GM18517 (cell line): ENCODE measurements around the gene PHOX2B.
"Not testable (repeated sequence)": the region's sequence is repeated elsewhere in the genome, so short reads cannot be mapped to it uniquely, and the experiment has no call there.

ENCODE experiments used
- ATAC-seq: cut with Tn5 transposase; IDR thresholded peaks from one replicate; pipeline ENCODE4 v1.9.1; 2021; ENCODE audit warnings: mild to moderate bottlenecking, moderate library complexity; ENCODE audit not compliant: unreplicated experiment

Gene PHOX2B

DNA sequence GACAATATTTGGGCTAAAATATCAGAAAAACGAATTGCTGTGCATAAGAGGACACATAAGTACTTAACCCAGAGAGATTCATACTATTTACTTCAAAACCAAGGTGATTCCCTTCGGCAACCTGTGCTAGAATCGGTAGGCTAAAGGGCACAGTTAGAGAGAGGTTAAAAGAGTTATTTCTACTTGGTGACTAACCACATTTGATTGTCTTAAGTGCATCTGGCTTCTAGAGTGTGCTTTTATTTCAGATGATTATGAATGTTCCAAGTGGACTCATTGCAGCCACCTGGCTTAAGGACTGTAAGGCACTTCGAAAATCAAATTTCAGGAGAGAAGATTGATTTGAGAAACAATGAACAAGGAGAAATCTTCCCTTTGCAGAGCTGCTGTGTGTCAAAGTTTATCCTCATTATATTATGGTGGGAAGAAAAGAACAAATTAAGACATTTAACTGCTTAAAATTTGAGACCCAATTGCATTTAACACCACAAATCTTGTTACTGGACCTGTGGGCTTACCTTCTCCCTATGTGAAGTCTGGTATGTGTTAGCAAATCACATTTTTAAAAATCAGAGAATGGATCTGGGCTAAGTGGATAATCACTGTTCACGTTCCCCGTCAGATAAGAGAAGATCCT, 34.0 kb downstream of the PHOX2B start:
- ATAC-seq, result no peak

DNA sequence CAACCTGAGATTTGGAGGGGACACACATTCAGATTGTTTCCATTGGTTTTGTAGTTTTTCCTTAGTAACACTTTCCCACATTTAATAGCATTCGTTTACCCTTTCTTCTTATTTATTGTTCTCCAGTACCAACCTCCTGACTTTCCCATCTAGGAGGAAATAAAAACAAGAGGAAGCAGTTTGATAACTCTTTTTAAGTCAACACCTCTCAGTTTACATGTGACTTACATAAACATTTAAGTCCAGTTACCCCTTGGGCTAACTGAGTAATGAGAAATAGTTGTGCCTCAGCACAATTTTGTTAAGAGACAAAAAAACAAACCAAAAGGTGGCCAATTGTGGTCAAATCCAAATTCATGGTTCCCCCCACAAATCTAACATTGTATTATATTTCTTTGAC, 34.8 kb downstream of the PHOX2B start:
- no peak for ATAC-seq

DNA sequence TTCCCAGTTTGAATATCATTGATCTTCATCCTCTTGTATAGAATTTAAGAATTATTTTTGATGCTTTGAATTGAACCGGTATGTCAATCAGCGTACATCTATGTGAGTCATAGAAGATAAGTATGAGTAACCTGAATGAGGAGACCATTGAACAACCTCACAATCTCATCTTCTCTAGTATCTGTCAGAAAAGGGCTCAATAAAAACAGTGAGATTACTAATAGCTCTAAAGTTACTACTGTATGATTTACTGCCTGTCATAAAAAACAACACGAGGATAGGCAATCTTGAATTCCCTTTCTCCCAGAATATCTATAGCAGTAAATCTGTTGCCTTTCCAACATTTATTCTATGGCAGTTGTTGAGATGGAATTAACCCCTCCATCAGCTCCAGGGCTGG, 36.1 kb downstream of the PHOX2B start:
- no peak for ATAC-seq

DNA sequence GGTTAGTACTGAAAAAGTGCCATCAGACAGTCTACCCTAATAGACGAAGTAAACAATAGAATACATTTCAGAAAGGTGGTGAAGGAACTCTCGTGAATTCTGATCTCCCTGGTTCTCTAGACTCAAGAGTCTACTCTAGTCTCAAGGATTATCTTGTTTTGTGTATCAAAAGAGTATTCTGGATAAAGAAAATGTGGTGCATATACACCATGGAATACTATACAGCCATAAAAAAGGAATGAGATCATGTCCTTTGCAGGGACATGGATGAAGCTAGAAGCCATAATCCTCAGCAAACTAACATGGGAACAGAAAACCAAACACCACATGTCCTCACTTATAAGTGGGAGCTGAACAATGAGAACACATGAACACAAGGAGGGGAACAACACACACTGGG, 36.9 kb downstream of the PHOX2B start:
- ATAC-seq, result not testable (repeated sequence)

DNA sequence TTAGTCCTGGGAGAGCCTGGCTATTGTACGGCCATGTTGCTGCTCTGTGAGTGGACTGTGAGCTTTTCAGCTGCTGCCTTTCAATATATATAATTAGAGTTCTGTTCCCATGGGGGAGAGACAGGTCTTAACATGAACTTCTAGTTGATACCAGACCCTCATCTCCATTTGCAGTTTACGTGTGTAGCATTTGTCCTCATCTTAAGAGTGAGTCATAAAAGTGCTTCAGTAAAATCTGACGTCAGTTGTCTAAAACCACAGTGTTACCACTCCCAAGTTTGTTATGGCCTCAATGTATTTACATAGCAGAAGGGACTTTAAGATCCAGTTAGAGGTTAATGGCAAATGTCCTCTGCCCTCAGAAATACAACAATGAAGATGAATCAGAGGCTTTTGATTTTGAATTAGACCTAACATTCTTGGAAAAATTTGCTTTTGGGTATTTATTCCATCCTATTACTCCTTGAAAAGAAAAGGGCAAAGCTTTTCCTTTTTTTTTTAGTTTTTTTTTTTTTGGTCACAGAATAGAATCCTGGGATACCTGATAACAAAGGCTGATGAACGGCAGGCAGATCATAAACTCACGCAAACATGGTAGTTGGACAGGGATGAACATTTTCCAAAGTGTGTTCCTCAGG, 38.6 kb downstream of the PHOX2B start:
- ATAC-seq, result no peak

DNA sequence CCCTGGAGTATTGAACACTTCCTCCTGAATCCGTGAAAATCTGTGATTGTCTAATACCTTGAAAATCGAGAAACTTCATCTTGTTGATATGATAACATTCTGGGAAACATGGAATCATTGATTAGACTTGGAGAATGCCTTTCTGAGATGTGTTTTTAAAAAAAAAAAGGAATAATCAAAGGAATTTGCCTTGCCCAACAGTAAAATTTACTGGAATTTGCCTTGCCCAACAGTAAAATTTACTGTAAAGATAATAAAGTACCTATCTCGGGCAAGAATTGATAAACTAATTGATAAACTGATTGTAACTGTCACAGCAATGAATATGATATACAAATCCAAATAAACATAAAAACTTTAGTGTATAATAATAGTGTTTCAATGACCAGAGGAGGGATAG, 44.7 kb downstream of the PHOX2B start:
- no peak for ATAC-seq

DNA sequence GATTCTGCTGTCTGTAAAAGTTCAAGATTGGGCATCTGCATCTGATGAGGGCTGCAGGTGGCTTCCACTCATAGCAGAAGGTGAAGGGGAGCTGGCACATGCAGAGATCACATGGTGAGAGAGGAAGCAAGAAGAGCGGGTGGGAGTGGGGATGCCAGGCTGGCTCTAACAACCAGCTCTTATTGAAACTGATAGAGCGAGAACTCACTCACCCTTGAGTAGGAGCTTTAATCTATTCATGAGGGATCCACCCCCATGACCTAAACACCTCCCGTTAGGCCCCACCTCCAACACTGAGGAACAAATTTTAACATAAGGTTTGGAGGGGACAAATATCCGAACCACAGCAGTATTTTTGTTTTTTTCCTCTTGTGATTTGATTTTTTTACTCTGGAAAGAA, 45.8 kb downstream of the PHOX2B start:
- no peak for ATAC-seq

DNA sequence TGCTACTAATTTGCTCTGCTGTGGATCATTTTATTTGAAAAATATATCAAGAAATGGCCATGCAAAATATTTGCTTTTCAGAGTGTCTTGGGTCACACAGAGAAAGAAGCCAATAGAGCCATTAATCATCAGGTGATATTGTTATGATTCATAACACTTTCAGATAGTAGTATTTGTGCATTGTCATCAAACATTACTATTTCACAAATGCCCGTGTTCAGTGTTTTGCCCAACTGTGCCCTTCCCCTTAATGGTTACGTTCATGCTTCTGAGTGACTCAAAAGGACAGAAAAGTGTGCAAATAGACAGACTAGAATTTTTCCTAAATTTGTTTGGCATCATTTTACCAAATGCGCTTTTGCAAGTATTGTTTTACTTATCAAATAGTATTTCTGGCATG, 46.5 kb downstream of the PHOX2B start:
- no peak for ATAC-seq

DNA sequence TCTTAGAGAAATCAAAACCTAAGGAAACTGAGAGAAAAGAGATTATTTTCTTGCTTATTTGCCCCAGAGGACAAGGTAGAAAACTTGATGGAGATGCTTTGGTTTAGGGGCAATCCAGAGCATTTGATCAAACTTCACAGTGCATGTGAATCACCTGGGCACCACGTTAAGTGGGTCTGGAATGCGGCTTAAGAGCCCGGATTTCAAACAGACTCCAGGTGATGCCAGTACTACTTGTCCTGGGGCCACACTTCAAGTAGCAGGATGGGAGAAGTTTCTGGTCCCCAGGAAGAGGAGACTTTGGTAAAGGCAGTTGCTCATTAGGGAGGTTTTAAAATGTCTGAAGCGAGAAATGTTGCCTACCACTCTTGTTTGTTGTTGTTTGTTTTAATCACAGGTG, 51.8 kb downstream of the PHOX2B start:
- ATAC-seq, result no peak

DNA sequence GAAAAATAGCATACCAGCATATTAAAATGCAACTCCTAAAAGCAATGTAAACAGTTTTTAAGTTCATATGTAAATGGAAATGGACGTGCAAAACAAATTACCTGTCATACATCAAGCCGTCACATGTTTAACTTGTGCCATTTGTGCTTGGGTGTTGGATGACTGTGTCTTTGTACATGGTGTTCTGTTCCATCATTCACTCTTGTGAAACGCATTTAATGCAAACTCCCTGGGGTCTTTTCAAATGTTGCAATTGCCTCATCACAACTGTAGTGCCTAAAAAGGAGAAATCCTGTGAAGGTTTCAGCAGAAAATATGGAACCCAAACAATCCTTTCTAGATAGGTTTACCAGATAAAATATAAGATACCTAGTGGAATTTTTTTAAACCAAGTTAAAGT, 52.4 kb downstream of the PHOX2B start:
- no peak for ATAC-seq
